GM18909 (cell line): ENCODE measurements around the gene IGF2.

Experiments
- ATAC-seq: cut with Tn5 transposase; IDR thresholded peaks from one replicate; pipeline ENCODE4 v1.9.1; 2021; ENCODE audit warnings: mild to moderate bottlenecking; ENCODE audit not compliant: unreplicated experiment, poor library complexity

The IGF2 gene

GRCh38 chr11:2155511-2155910, 16.3 kb upstream of the IGF2 start:
- ATAC-seq, result no peak

DNA sequence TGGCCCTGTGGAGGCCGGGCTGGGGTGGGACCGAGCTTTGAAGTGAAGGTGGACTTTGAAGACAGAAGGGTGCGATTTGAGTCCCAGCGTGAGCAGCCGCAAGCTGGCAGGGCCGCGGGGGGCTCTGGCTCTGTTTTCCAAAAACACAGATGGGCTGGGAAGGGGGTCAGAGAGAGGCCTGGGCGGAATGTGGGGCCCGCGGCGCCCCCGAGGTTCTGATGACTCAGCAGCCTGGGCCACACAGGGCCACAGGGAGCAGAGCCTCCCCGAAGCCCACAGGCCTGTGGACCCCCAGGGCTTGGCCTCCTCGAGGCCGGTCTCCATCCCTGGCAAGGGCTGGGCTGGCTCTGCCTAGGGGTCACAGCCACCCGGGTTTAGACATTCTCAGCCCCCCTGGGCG, 15.7 kb upstream of the IGF2 start:
- no peak for ATAC-seq

- no peak for ATAC-seq
Measured at GRCh38 chr11:2154195-2154585, 15.0 kb upstream of the IGF2 start.

DNA sequence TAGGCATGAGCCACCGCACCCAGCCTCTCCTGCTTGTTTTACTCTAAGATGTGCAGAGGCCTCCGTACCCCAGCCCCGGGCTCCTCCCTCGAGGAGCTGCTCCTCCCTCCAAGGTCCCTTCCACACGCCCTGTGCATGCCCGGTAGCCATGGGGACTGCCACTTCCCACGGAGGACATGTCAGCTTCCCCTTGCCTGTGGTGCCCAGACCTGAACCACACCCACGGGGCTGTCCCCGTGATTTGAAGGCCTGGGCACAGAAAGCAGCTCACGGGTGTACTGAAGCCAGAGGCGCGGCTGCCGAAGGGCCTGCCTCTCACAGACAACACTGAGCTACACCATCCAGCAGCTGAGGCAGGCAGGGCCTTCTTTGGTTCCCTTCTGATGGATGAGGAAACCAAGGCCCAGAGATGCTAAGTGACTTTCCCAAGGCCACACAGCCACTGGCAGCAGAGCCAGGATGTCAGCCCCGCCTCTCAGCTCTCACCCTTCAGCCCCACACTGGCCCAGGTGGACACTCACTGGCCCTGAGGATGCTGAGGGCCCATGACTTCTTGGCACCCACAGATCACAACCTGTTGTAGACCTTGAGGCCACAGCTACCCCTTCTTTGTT, 14.5 kb upstream of the IGF2 start:
- no peak for ATAC-seq

GRCh38 chr11:2151500-2152257, 12.5 kb upstream of the IGF2 start:
- no peak for ATAC-seq

GRCh38 chr11:2149864-2150847, 11.0 kb upstream of the IGF2 start:
- no peak for ATAC-seq

GRCh38 chr11:2149460-2149859, 10.3 kb upstream of the IGF2 start:
- ATAC-seq, result no peak

GRCh38 chr11:2148595-2148994, 9.4 kb upstream of the IGF2 start:
- ATAC-seq, result no peak

- no peak for ATAC-seq
Measured at GRCh38 chr11:2147391-2147790, 8.2 kb upstream of the IGF2 start.

DNA sequence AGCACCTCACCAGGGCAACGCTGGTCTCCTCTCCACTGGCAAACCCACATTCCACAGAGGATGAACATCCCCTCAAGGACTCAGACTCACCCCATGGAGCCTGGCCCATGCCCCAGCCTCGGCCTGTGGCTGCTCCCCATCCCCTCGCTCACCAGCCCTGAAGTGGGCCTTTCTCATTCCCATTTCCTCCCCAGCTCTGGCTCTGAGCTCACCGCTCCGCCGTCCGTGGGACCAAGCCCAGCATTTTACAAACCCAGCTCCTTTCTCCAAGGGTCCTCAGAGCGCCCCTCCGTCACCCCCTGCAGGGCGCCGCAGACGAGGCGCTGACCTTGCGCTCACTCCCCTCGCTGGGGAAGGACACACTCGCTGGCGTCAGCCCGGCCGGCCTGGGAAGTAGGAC, 6.9 kb upstream of the IGF2 start:
- no peak for ATAC-seq

DNA sequence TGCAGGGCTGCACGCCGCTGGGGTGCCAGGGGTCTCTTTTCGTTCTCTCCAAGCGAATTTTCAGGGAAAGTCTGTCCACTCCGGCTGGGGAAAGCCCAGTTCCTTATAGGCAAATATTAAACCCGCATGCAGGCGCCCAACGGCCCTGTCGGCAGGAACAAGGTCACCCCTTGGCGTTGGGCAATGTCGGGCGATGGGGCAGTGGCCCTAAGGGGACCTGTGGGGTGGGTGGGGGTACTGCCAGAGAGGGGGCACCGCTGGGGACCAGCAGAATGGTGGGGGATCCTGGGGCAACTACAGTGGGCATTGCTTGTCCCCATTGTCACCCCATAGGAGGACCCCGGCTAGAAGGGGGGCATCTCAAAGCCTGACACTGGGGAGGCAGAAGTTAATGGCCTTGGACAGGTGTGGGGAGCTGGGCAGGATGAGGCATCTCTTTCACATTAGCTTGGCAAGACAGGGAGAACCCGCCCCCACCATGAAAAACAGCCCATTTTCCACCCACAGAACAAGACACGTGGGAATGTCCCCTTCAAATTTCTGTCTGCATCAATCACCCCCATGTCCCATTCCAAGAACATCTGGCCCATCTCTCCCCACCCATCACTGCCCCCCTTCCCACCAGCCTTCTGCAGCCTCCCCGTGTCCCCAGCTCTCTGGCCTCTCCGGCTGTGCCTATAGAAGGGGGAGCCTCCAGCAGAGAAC, 5.5 kb upstream of the IGF2 start:
- ATAC-seq, result no peak

- ATAC-seq, result no peak
Measured at GRCh38 chr11:2143799-2144543, 4.8 kb upstream of the IGF2 start.

DNA sequence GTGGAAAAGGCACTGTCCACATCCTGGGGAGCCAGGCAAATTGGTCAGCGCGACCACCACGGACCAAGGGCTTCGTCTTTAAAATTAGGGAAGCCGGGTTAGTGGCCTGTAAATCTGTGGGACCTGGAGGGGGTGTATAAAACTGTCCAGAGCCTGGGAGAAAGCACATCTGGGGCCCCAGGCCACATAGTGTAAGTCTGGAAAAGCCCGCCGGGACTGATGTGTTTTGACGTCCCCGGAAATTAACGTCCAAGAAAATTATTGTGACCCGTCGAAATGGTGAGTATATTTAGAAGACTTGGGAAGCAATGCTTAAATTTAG, 4.2 kb upstream of the IGF2 start:
- no peak for ATAC-seq

DNA sequence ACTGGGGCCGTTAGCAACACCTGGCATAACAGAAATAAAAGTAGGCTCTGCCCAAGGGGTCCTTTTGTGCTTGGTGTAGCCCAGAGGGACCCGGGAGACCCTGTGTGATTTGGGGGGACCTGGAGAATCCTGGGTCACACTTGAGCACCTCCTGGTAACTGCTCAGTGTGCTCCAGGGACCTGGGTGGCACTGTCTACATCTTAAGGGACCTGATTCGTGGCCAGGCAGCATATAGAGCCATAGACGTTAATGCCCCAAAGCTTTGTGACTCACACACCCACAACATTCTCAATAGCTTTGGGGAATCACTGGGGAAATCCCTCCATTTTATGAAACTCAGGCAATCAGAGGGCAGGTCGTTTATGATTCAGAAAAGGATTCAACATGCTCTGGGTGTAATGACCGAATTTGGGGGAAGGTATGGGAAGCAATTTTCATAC, 3.6 kb upstream of the IGF2 start:
- no peak for ATAC-seq

DNA sequence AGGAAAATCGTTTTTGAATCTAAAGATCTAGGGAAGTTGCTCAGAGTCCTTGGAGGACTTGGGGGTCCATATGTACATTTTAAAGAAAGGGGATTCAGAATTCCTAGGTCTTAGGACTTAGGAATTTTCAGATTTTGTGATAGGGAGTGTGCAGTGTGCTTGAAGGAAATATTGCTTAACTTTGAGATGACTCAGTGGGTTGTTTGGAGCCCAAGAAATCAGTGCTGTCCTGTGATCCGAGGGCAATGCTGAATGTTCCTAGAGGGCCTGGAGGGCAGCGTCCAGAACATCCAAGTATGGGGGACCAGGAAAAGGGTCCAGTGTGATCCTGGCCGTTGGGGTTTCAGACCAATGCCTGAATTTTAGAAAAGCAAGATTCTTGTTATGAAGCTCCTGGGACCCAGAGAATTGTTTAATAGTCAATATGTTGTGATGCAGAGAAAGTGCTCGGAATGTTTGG, 3.1 kb upstream of the IGF2 start:
- ATAC-seq, result no peak

GRCh38 chr11:2140411-2141400, 1.5 kb upstream of the IGF2 start:
- ATAC-seq, result no peak

DNA sequence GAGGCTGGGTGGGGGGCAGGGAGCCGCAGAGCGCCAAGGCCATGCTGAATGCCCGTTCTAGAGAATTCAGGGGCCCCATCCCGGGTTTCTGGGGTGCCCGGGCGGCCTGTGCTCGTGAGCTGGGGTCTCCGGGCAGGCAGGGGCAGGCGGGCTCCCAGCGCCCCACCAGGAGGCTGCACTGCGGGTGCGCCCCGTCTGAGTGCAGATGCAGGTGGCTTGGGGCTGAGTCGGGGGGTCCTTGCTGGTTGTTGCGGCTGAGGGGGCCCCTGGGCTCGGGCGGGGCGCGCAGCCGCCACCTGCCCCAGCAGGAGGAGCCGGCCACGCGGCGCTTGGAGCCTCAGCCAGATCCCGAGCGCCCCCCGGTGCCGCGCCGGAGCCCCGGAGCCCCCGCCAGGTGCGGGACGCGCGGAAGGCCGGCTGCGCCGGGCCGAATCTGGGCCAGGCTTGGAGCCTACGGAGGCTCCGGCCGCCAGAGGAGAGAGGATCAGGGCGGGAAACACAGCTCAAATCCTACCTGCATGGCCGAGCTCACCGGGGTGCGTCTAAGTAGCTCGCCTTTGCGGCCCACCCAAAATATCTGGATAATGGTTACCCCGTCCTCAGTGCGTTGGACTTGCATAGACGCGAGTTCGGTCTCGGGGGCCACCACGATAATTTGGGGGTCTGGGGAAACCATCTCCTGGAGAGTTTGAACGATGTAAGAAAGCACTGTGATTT, 590 bp upstream of the IGF2 start:
- ATAC-seq, result no peak
